HG03442 (cell line): ENCODE results near the gene MRPL19.

Experiments used
- ATAC-seq: cut with Tn5 transposase; IDR thresholded peaks from one replicate; pipeline ENCODE4 v1.9.1; 2021; ENCODE audit warnings: mild to moderate bottlenecking, moderate library complexity; ENCODE audit not compliant: unreplicated experiment

The MRPL19 gene

GRCh38 chr2:75722687-75723086 is 76.1 kb downstream of the MRPL19 start:
- no peak for ATAC-seq

GRCh38 chr2:75728614-75729419 is 82.2 kb downstream of the MRPL19 start:
- ATAC-seq, result no peak

- no peak for ATAC-seq
Measured at GRCh38 chr2:75729861-75730260, 83.3 kb downstream of the MRPL19 start.

GRCh38 chr2:75736276-75736675 is 89.7 kb downstream of the MRPL19 start:
- ATAC-seq, result no peak

GRCh38 chr2:75737961-75738360 is 91.4 kb downstream of the MRPL19 start:
- no peak for ATAC-seq
